Activated gamma-delta T cell treated with anti-CD3 and anti-CD28 coated beads, Interleukin-2, amount 50 U/mL, for 16 hours (primary cell): Measurements from ENCODE around the gene DIRAS3.
"Not testable (repeated sequence)": the region's sequence is repeated elsewhere in the genome, so short reads cannot be mapped to it uniquely, and the experiment has no call there.

Experiments used
- DNase-seq: peaks from one replicate; pipeline ENCODE4 v3.0.0-alpha.2; 2020; ENCODE audit warnings: low read depth

Gene DIRAS3

GRCh38 chr1:68049941-68050878, at the start of gene DIRAS3:
TSS of gene DIRAS3 (minus strand) at chr1:68050627. CDS start at chr1:68047297, 3,330 bp downstream.
- DNase-seq: no peak

- DNase-seq: no peak
Observed at GRCh38 chr1:68093737-68094136, 43.3 kb upstream of the DIRAS3 start.

- no peak for DNase-seq
Observed at GRCh38 chr1:68087184-68087583, 36.8 kb upstream of the DIRAS3 start.

- DNase-seq: no peak
Observed at GRCh38 chr1:68085752-68086151, 35.3 kb upstream of the DIRAS3 start.

GRCh38 chr1:68083686-68084085, 33.3 kb upstream of the DIRAS3 start:
- no peak for DNase-seq

- DNase-seq: no peak
Observed at GRCh38 chr1:68081775-68082283, 31.4 kb upstream of the DIRAS3 start.

- no peak for DNase-seq
Observed at GRCh38 chr1:68078647-68079046, 28.2 kb upstream of the DIRAS3 start.

- no peak for DNase-seq
Observed at GRCh38 chr1:68074472-68074871, 24.0 kb upstream of the DIRAS3 start.

- DNase-seq: no peak
Observed at GRCh38 chr1:68065766-68066165, 15.3 kb upstream of the DIRAS3 start.

- DNase-seq: not testable (repeated sequence)
Observed at GRCh38 chr1:68058053-68058452, 7.6 kb upstream of the DIRAS3 start.

- no peak for DNase-seq
Observed at GRCh38 chr1:68057564-68057963, 7.1 kb upstream of the DIRAS3 start.

- no peak for DNase-seq
Observed at GRCh38 chr1:68057050-68057449, 6.6 kb upstream of the DIRAS3 start.

- DNase-seq: no peak
Observed at GRCh38 chr1:68051475-68051874, 1.0 kb upstream of the DIRAS3 start.

- no peak for DNase-seq
Observed at GRCh38 chr1:68047659-68048026, 2.8 kb downstream of the DIRAS3 start.

- no peak for DNase-seq
Observed at GRCh38 chr1:68046885-68047658, 3.4 kb downstream of the DIRAS3 start.

- DNase-seq: no peak
Observed at GRCh38 chr1:68046423-68046822, 4.0 kb downstream of the DIRAS3 start.

GRCh38 chr1:68045511-68046180, 4.8 kb downstream of the DIRAS3 start:
- DNase-seq: no peak

- DNase-seq: no peak
Observed at GRCh38 chr1:68043443-68044090, 6.9 kb downstream of the DIRAS3 start.

GRCh38 chr1:68036946-68037345, 13.5 kb downstream of the DIRAS3 start:
- no peak for DNase-seq

GRCh38 chr1:68029444-68029843, 21.0 kb downstream of the DIRAS3 start:
- no peak for DNase-seq

GRCh38 chr1:68028566-68028965, 21.9 kb downstream of the DIRAS3 start:
- no peak for DNase-seq
